Hematopoietic multipotent progenitor cell (in vitro differentiated cells): Measurements from ENCODE around the gene NRCAM. TPM values are rescaled to one million over a fixed set of nuclear protein-coding genes. Genes with fewer than 3 reads are reported as not detected.
A peak's percentile ranks its signal among the peaks of the same experiment; 100 is the strongest.
"Not testable (repeated sequence)": the region's sequence is repeated elsewhere in the genome, so short reads cannot be mapped to it uniquely, and the experiment has no call there.

ENCODE experiments used
- DNase-seq, 3 donors: peaks; one replicate each; pipeline ENCODE4 v3.0.0-alpha.2; 2011 to 2015; ENCODE audit warnings: low read depth in 2 of 3, low spot score in 2 of 3
- total RNA-seq: library from RNA; depleted of rRNA; stranded (reverse); fragments of >200 nt; gene quantifications from one replicate; pipeline ENCODE4 v1.2.3, GENCODE V29; 2012

NRCAM gene
- total RNA-seq, 1 donor, result under 0.01 TPM

- no peak for DNase-seq
These were observed 166.4 kb downstream of the NRCAM start for GRCh38 chr7:108289852-108290251.

- no peak for DNase-seq
These were observed 168.4 kb downstream of the NRCAM start for GRCh38 chr7:108287857-108288256.

- DNase-seq, result no peak
These were observed 169.8 kb downstream of the NRCAM start for GRCh38 chr7:108286290-108286904.

GRCh38 chr7:108285778-108286177 lies 170.5 kb downstream of the NRCAM start:
- DNase-seq, result no peak

- no peak for DNase-seq
These were observed 171.2 kb downstream of the NRCAM start for GRCh38 chr7:108285003-108285368.

- peak in 2 of 3 donors; percentile 10 to 21 for DNase-seq
These were observed 171.8 kb downstream of the NRCAM start for GRCh38 chr7:108284349-108285002.

GRCh38 chr7:108283252-108283651 lies 173.0 kb downstream of the NRCAM start:
- DNase-seq, result no peak

- no peak for DNase-seq
These were observed 173.7 kb downstream of the NRCAM start for GRCh38 chr7:108282427-108282996.

GRCh38 chr7:108280136-108280535 lies 176.1 kb downstream of the NRCAM start:
- DNase-seq, result no peak

- DNase-seq, result no peak
These were observed 177.5 kb downstream of the NRCAM start for GRCh38 chr7:108278776-108279175.

- no peak for DNase-seq
These were observed 178.0 kb downstream of the NRCAM start for GRCh38 chr7:108278281-108278680.

GRCh38 chr7:108274447-108274846 lies 181.8 kb downstream of the NRCAM start:
- DNase-seq, result peak in 1 of 3 donors; percentile 39

- DNase-seq, result not testable (repeated sequence)
These were observed 183.3 kb downstream of the NRCAM start for GRCh38 chr7:108272891-108273290.

GRCh38 chr7:108270385-108271015 lies 185.7 kb downstream of the NRCAM start:
- DNase-seq, result peak in 1 of 3 donors; percentile 16

- no peak for DNase-seq
These were observed 187.9 kb downstream of the NRCAM start for GRCh38 chr7:108268200-108268820.

GRCh38 chr7:108267615-108268014 lies 188.6 kb downstream of the NRCAM start:
- no peak for DNase-seq

GRCh38 chr7:108266491-108266890 lies 189.7 kb downstream of the NRCAM start:
- DNase-seq, result no peak

GRCh38 chr7:108266035-108266434 lies 190.2 kb downstream of the NRCAM start:
- DNase-seq, result no peak

- DNase-seq, result no peak
These were observed 191.2 kb downstream of the NRCAM start for GRCh38 chr7:108265007-108265406.

GRCh38 chr7:108263425-108263824 lies 192.8 kb downstream of the NRCAM start:
- no peak for DNase-seq

- no peak for DNase-seq
These were observed 194.5 kb downstream of the NRCAM start for GRCh38 chr7:108261560-108262255.
